Left ventricle myocardium inferior (tissue), 1 donor: Measurements from ENCODE around the gene PPP1R12B. TPM values are rescaled to one million over a fixed set of nuclear protein-coding genes. Genes with fewer than 3 reads are reported as not detected.
"Not testable (repeated sequence)": the region's sequence is repeated elsewhere in the genome, so short reads cannot be mapped to it uniquely, and the experiment has no call there.

Experiments
- DNase-seq: peaks from one replicate; pipeline ENCODE4 v3.0.0-alpha.2; 2020
- H3K27ac ChIP-seq: fragments of 200-600 bp; replicated peaks from 2 replicates; pipeline ENCODE4 v1.8.0; 2021
- H3K27me3 ChIP-seq: fragments of 200-600 bp; 2 replicates; pipeline ENCODE4 v1.8.0; 2021; ENCODE audit warnings: low read depth
- H3K36me3 ChIP-seq: fragments of 200-600 bp; 2 replicates; pipeline ENCODE4 v1.8.0; 2021
- H3K4me1 ChIP-seq: fragments of 200-600 bp; 2 replicates; pipeline ENCODE4 v1.8.0; 2021
- H3K4me3 ChIP-seq: fragments of 200-600 bp; 2 replicates; pipeline ENCODE4 v1.8.0; 2021; ENCODE audit warnings: mild to moderate bottlenecking, moderate library complexity
- H3K9me3 ChIP-seq: fragments of 200-600 bp; replicated peaks from 2 replicates; pipeline ENCODE4 v1.8.0; 2021
- intact Hi-C: fragments of 100-400 bp; cut with micrococcal nuclease; formaldehyde crosslinking; loops from one replicate; pipeline ENCODE4 v1.11.0; 2022
- total RNA-seq: library from RNA; stranded (reverse); fragmentation: NEBNext Ultra II Directional; extraction: Animal tissue kit (Norgen Biotek cat#: 25700); gene quantifications from one replicate; pipeline ENCODE4 v1.2.1, GENCODE V29; 2021
- TF ChIP-seq, protein P1 (sequence below): fragments of 200-600 bp; IDR thresholded peaks from 2 replicates; pipeline ENCODE4 v1.8.0; 2021; ENCODE audit warnings: antibody characterized with exemption, mild to moderate bottlenecking, borderline replicate concordance
- donor health status: DM: no; HTN: yes; CAD: no; lungs with severe emphysema.

The PPP1R12B gene
- total RNA-seq, 1 donor from 2014 or later = 706 TPM

DNA sequence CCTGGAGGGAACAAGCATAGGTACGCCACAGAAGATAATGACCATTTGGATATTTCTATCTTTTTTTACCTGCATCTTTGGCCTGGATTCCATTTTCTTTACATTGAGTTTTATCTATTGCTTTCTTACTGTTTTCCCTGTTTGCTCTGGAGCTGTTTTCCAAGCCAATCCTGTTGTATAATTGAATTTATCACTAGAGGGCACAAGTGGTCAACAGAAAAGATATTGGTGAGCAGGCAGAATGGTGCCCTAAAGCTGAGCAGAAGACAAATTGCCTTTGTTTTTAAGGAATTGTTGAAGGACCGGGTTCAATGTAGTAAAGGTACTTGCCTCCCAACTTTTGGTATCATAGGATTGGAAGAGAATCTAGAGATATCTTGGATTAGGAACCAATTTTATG lies 152.8 kb downstream of the PPP1R12B start:
- Histone ChIP-seq H3K4me3 (no peak overlapping the region), H3K36me3 (peaks cover 60% of the 10 kb centered on the region), H3K4me1 (peaks cover 73% of the 10 kb centered on the region), H3K9me3 (no peaks in the 10 kb centered on the region), H3K27me3 (no peaks in the 10 kb centered on the region), H3K27ac (peak overlapping the region; percentile 24)
- no peak for DNase-seq
- TF ChIP-seq, protein P1, sequence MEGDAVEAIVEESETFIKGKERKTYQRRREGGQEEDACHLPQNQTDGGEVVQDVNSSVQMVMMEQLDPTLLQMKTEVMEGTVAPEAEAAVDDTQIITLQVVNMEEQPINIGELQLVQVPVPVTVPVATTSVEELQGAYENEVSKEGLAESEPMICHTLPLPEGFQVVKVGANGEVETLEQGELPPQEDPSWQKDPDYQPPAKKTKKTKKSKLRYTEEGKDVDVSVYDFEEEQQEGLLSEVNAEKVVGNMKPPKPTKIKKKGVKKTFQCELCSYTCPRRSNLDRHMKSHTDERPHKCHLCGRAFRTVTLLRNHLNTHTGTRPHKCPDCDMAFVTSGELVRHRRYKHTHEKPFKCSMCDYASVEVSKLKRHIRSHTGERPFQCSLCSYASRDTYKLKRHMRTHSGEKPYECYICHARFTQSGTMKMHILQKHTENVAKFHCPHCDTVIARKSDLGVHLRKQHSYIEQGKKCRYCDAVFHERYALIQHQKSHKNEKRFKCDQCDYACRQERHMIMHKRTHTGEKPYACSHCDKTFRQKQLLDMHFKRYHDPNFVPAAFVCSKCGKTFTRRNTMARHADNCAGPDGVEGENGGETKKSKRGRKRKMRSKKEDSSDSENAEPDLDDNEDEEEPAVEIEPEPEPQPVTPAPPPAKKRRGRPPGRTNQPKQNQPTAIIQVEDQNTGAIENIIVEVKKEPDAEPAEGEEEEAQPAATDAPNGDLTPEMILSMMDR = peak; percentile 62
- intact Hi-C loops = loop anchor here (10.0 kb wide), 1 partner anchor 94 kb away; no protein-coding TSS in a partner anchor

DNA sequence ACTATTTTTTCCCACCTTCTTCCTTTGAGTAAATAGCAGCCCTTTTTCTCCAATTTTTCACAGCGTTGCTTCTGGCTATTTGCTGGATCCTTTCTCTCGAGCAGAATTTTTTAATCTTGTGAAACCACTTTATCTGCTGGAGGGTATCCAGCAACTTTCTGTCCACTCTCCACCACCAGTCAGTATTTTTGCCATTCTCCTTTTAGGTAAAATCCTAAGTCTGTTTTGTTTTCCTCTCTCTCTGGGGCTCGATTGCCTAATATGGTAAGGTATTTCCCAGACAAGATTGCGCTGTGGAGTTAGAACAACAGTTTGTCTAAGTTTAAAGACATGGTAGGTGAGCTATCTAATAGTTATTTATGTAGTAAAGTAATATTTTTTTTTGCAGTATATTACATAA lies 156.9 kb downstream of the PPP1R12B start:
- intact Hi-C loops = loop anchor here (10.0 kb wide), 1 partner anchor 89 kb away; no protein-coding TSS in a partner anchor
- Histone ChIP-seq H3K9me3 (no peaks in the 10 kb centered on the region), H3K27ac (peak overlapping the region; percentile 83), H3K36me3 (peaks cover 43% of the 10 kb centered on the region), H3K4me3 (peak overlapping the region; percentile 20), H3K4me1 (peaks cover 91% of the 10 kb centered on the region), H3K27me3 (no peaks in the 10 kb centered on the region)
- no peak for DNase-seq
- TF ChIP-seq, protein P1 = no peak

DNA sequence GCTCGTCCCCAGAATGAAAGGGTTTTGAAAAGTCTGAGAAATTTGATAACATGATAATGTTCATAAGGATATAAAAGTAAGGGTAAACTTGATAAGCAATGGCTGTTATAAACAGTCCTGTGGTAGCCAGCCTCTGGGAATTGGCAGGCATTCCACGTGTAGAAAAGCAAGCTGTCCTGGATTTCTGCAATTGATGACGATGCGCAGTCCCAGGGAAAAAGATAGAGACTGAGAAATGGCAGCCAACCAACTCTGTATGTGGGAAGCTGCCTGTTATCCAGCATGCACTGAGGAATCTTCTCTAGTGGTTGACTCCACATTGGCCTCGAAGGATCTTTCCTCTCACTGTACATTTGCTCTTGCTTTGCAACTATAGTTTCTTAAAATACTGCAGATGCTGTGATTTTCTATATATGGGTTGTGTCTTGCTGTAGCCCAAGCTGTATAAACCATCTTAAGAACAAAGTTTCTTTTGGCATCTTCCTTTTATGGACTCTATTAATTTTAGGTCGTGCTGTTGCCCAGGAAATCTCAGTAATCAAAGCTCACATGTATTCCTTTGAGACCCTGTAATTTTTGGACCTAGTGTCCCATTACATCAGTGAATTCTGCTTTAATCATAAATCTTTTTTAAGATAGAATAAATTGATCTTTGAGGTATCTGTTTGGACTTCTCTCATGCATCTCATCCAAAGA lies 157.5 kb downstream of the PPP1R12B start:
- intact Hi-C loops = loop anchor here (10.0 kb wide), 1 partner anchor 89 kb away; no protein-coding TSS in a partner anchor
- Histone ChIP-seq H3K36me3 (peaks cover 39% of the 10 kb centered on the region), H3K4me1 (peaks cover 84% of the 10 kb centered on the region), H3K4me3 (peak overlapping the region; percentile 20), H3K27ac (peak overlapping the region; percentile 83)
- H3K27me3 ChIP-seq, H3K9me3 ChIP-seq: not testable (repeated sequence)
- peak; percentile 49 for DNase-seq

DNA sequence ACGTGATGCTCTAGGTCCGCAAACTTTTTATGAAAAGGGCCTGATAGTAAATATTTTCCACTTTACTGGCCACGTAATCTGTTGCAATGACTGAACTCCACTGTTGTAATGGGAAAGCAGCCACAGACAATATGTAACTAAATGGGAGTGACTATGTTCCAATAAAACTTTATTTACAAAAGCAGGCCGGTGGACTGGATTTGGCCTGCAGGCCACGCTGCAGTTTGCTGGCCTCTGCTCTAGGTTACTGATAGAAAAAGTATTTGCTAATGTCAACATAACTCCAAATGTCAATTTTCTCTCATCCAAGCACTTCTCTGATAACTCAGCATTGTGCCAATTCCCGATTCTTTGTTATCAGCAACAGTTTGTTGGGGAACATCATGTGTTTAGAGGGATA lies 160.4 kb downstream of the PPP1R12B start:
- not testable (repeated sequence) for H3K27me3 ChIP-seq
- H3K36me3 ChIP-seq = peaks cover 21% of the 10 kb centered on the region
- intact Hi-C loops = loop anchor here (10.0 kb wide), 1 partner anchor 86 kb away; no protein-coding TSS in a partner anchor

DNA sequence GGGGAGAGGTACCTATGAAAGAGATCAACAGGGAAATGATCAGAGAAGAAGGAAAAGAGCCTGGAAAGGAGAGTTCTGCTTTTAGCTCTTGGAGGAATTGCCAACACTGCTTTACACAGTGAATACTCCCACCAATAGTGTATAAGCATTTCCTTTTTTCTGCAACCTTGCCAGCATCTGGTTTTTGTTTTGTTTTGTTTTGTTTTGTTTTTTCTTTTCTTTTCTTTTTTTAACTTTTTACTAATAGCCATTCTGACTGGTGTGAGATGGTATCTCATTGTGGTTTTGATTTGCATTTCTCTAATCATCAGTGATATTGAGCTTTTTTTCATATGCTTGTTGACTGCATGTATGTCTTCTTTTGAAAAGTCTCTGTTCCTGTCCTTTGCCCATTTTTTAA lies 165.4 kb downstream of the PPP1R12B start:
- H3K27me3 ChIP-seq, H3K27ac ChIP-seq, H3K9me3 ChIP-seq, DNase-seq, H3K4me3 ChIP-seq, intact Hi-C loops: not testable (repeated sequence)
- Histone ChIP-seq H3K36me3 (peaks cover 12% of the 10 kb centered on the region), H3K4me1 (peaks cover 69% of the 10 kb centered on the region)

More for the DNA sequence above, 160.4 kb downstream of the PPP1R12B start:
- Histone ChIP-seq H3K27ac (peak overlapping the region; percentile 41), H3K4me1 (peaks cover 75% of the 10 kb centered on the region)
- H3K9me3 ChIP-seq, H3K4me3 ChIP-seq, DNase-seq: not testable (repeated sequence)

DNA sequence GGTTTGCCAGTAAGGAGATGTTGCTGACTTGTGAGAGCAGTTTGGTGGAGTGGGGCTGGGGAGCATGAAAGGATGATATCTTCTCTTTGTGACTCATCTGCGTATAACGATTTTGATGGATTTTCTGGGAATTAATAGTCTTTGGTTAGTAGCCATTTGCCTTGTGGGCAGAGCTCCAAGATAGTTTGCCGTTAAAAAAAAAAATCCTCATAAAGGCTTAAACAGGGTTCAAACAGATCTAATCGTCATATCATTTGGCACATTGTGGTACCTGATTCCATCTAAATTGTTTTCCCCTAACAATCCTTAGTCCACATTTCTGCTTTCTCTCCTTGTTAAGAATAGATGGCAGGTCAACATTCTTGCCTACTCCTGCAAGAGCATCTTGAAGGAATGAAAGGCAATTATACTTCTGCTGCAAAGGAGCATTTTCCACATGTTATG lies 168.0 kb downstream of the PPP1R12B start:
- H3K27ac ChIP-seq = no peak overlapping the region
- H3K4me1 ChIP-seq = peaks cover 85% of the 10 kb centered on the region

DNA sequence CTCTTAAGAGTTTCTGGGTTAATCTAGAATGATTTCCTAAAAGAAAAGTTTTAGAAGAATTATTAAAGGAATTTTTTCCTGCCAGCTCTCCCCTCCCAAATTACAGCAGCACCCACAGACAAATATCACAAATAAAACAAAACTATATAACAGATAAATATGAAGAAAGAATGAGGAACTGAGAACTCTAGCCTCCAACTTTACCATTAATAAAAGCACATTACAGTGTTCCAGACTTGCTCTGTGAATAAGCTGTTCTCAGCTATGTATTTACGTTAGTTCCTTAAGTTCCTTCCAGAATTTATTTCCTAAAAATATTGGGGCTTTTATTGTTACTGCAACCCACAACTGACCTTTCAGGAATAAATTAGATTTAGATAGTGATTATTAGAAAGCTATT lies 168.6 kb downstream of the PPP1R12B start:
- H3K36me3 ChIP-seq, H3K27me3 ChIP-seq, H3K9me3 ChIP-seq, H3K27ac ChIP-seq, intact Hi-C loops, H3K4me3 ChIP-seq, DNase-seq: not testable (repeated sequence)
- H3K4me1 ChIP-seq = peaks cover 86% of the 10 kb centered on the region

More for the DNA sequence above, 168.0 kb downstream of the PPP1R12B start:
- peaks cover 6% of the 10 kb centered on the region for H3K36me3 ChIP-seq
- no peaks in the 10 kb centered on the region for H3K9me3 ChIP-seq
- intact Hi-C loops = no loop called here
- no peaks in the 10 kb centered on the region for H3K27me3 ChIP-seq
- no peak overlapping the region for H3K4me3 ChIP-seq
- TF ChIP-seq, protein P1 = no peak
- no peak for DNase-seq

DNA sequence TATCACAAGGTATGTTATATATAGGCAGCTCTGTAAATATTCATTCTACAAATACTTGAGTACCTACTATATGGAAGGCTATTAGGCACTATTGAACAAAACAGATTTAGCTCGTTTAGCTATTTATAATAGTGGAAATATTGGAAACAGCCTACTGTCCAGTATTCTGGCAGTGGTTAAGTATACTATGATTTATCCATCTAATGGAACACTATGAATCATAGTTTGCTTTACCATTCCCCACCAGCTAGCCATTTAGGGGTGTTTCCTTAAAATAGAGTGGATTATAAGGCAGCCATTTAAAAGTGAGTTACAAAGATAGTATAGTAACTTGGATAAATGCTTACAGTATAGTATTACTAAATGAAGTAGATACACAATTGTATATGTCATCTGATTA lies 169.7 kb downstream of the PPP1R12B start:
- peaks cover 79% of the 10 kb centered on the region for H3K4me1 ChIP-seq
- intact Hi-C loops = not testable (repeated sequence)

DNA sequence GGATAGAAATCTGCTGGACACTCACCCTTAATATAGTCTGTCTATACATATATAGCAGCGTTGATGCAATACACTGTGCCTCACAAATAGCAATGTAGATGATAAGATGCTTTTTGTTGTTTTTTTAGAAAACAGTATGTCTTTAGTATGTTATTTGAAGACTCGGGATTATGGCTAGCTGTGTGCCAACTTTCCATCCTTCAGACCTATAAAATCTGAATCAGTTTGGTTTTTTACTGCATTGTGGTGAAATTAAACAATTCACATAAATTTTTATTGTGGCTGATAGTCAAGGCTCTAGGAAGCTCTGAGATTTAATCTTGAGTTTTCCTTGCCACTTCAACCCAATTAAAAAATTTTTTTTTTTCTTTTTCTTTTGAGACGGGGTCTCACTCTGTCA lies 170.4 kb downstream of the PPP1R12B start:
- H3K9me3 ChIP-seq, DNase-seq, intact Hi-C loops, H3K4me3 ChIP-seq, H3K36me3 ChIP-seq, H3K27me3 ChIP-seq: not testable (repeated sequence)
- peaks cover 78% of the 10 kb centered on the region for H3K4me1 ChIP-seq
- peak overlapping the region; percentile 75 for H3K27ac ChIP-seq

More for the DNA sequence above, 169.7 kb downstream of the PPP1R12B start:
- H3K27me3 ChIP-seq, H3K36me3 ChIP-seq, DNase-seq, H3K9me3 ChIP-seq, H3K4me3 ChIP-seq: not testable (repeated sequence)
- H3K27ac ChIP-seq = peak overlapping the region; percentile 75

DNA sequence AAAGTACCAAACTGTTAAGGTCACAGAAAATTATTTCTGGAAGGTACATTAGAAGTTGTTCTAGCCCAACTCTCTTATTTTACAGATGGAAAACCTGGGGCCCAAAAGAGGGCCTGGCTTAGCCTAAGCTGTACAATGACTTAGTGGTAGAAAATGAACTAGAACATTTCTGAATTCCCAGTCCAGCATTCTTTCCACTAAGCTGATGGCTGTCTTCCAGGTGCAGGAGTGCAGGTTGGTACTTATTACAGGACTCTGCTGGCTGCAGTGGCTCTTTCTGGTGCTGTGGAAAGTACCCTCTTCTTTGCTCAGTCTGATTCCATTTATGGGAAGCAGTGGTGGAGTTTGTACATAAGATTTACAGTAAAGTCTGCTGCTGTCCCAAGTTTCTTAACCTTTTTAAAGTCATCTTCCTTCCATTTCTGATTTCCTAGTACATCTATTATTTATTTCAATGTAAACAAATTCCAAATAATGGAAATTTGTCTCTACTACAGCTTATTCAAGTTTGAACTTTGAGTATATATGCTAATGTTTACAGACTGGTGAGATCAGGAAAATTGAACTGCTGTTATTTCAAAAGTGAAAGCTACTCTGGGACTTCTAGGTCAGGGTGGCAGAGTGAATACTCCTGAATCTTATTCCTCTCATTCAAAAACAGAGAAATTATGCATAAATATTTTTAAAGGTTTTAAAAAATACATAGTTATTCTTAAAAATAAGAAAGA lies 171.8 kb downstream of the PPP1R12B start:
- DNase-seq, H3K36me3 ChIP-seq, H3K27me3 ChIP-seq, H3K4me3 ChIP-seq, H3K9me3 ChIP-seq, intact Hi-C loops: not testable (repeated sequence)
- H3K27ac ChIP-seq = peak overlapping the region; percentile 75
- H3K4me1 ChIP-seq = peaks cover 80% of the 10 kb centered on the region
